Vagina (tissue), 2 donors: Measurements from ENCODE around the gene DST.

Experiments
- CTCF ChIP-seq, 3 experiments: fragments of 450-650 bp in 2 of 3; fragments of 200-600 bp in 1 of 3; sonication (generic) in 1 of 3; IDR thresholded peaks; one replicate each; pipeline ENCODE4 v1.5.1; 2017 to 2019; ENCODE audit warnings: antibody characterized with exemption in 3 of 3, mild to moderate bottlenecking in 2 of 3, moderate library complexity in 2 of 3
- POLR2A ChIP-seq, 2 donors: fragments of 450-650 bp; IDR thresholded peaks; one replicate each; pipeline ENCODE4 v1.6.1; 2017; ENCODE audit warnings: antibody characterized with exemption in 2 of 2, mild to moderate bottlenecking in 2 of 2, moderate library complexity in 2 of 2

- no peak for TF ChIP-seq CTCF (IDR thresholded peaks at IDR 0.05)
- no peak for TF ChIP-seq POLR2A (IDR thresholded peaks at IDR 0.05)
These were observed 110.7 kb downstream of the DST start for GRCh38 chr6:56531839-56532595.
